ENCODE measurements around the gene SPRN.
"Not testable (repeated sequence)": the region's sequence is repeated elsewhere in the genome, so short reads cannot be mapped to it uniquely, and the experiment has no call there.

SPRN gene

GRCh38 chr10:133405272-133405671 lies 19.2 kb downstream of the SPRN start:
- no peak for DNase-seq

- DNase-seq: no peak
Observed at GRCh38 chr10:133403784-133404183, 20.6 kb downstream of the SPRN start.

GRCh38 chr10:133403359-133403758 lies 21.1 kb downstream of the SPRN start:
- no peak for DNase-seq

GRCh38 chr10:133401981-133402725 lies 22.3 kb downstream of the SPRN start:
- no peak for DNase-seq

- DNase-seq: no peak
Observed at GRCh38 chr10:133401500-133401899, 22.9 kb downstream of the SPRN start.

- DNase-seq: no peak
Observed at GRCh38 chr10:133400624-133401424, 23.6 kb downstream of the SPRN start.

- no peak for DNase-seq
Observed at GRCh38 chr10:133399123-133399601, 25.3 kb downstream of the SPRN start.

DNA sequence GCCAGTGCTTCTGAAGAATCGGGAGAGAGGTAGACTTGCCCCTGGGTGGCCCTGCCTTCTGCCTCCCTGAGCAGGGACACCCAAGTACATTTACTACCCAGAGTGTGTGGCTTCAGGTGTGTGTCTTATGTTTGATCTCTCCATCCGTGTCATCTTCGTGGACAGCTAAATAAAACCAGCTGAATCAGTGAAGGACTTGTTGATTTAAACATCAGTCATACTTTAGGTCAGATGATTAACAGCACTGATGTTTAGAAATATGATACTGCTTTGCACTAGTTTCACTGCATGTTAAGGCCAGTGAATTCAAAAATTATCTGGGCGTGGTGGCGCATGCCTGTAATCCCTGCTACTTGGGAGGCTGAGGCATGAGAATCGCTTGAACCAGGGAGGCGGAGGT lies 26.5 kb downstream of the SPRN start:
- no peak for DNase-seq

- DNase-seq: no peak
Observed at GRCh38 chr10:133396035-133396624, 28.3 kb downstream of the SPRN start.

GRCh38 chr10:133394801-133395221 lies 29.6 kb downstream of the SPRN start:
- no peak for DNase-seq

GRCh38 chr10:133394064-133394663 lies 30.3 kb downstream of the SPRN start, which contains the start of gene MTG1:
Gene MTG1, plus strand, starts transcription at chr10:133394157. Its CDS starts 64 bp downstream, at chr10:133394221.
- DNase-seq: peak; percentile 82 to 92 (median 88)

DNA sequence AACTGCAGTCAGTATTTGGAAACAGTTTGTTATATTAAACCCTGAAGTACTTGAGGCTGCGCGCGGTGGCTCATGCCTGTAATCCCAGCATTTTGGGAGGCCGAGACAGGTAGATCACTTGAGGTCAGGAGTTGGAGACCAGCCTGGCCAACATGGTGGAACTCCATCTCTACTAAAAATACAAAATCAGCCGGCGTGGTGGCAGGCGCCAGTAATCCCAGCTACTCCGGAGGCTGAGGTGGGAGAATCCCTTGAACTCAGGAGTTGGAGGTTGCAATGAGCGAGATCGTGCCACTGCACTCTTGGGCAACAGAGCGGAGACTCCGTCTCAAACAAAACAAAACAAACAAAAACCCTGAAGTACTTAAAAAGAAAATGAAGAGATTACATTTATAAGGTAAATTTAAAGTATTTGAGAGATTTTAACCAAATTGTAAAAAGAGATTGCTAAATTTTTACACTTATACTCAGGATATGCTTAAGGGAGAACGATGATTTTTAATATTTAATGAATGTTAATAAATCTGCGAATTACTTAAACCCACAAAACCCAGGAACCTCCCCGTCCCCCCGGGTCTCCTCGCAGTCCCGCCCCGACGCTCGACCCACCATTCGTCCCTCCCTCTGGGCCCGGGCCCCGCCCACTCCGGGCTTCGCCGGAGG lies 30.9 kb downstream of the SPRN start:
- DNase-seq: no peak

GRCh38 chr10:133391761-133392518 lies 32.5 kb downstream of the SPRN start:
- no peak for DNase-seq

- DNase-seq: no peak
Observed at GRCh38 chr10:133391249-133391635, 33.2 kb downstream of the SPRN start.

DNA sequence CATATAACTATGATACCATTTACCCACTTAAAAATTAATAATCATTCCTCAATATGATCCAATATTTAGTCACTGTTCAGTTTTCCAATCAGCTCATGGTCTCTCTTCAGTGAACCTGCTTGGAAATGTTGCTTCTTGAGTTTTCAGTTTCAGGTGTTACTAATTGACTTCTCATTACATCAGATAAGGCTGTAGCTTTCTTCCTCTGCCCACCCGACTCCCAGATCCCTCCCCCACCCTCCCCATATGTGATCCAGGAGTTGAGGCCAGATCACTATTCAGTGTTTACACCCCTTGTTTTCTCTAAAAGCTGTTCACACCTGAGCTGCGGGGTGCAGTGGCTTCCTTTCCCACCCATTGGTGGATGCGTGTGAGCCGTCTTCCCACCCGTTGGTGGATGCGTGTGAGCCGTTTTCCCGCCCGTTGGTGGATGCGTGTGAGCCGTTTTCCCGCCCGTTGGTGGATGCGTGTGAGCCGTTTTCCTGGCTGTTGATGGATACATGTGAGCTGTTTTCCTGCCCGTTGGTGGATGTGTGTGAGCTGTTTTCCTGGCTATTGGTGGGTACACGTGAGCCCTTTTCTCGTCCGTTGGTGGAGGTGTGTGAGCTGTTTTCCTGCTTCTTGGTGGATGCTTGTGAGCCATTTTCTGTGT lies 33.7 kb downstream of the SPRN start:
- no peak for DNase-seq

DNA sequence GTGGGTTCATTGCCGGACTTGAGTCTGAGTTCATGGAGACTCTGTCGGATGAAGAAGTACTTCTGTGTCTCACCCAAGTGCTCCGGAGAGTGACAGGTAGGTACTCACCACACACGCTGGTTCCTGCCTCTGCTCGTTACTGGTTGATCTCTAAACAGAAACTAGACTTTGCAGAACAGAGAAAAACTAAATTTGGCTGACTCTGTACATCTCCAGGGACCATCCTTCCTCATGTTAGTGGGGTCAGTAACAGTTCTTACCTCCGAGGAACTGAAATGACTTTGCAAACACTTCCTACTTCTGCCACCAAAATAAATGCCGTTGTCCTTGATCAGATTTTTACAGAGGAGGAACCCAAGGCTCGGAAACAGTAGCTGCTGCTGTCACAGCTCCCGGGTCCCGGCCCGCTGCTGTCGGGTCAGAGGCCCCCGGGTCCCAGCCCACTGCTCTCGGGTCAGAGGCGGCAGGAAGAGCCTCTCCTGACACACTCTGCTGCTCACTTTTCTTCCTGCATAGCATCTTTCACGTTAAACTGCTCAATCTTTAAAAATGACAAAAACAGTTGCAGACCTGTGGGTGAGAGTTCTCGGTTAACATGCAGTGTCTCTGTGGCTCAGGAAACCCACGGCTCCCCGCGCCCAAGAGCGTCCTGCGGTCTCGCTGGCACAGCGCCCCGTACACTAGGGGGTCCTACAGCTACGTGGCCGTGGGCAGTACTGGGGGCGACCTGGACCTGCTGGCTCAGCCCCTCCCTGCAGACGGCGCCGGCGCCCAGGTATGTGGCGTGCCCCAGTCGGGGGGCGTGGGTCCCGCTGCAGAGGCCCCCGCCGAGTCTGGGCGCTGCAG lies 35.2 kb downstream of the SPRN start:
- DNase-seq: peak in 2 of 6 experiments; percentile 18 to 57

- peak in 1 of 6 experiments; percentile 6 for DNase-seq
Observed at GRCh38 chr10:133388236-133388972, 36.0 kb downstream of the SPRN start.

GRCh38 chr10:133386951-133387350 lies 37.5 kb downstream of the SPRN start:
- DNase-seq: not testable (repeated sequence)

- DNase-seq: no peak
Observed at GRCh38 chr10:133385214-133385613, 39.2 kb downstream of the SPRN start.
